Esophagus muscularis mucosa (tissue), 4 donors: Measurements from ENCODE around the gene KLHL1. TPM values are rescaled to one million over a fixed set of nuclear protein-coding genes. Genes with fewer than 3 reads are reported as not detected.

Experiments used
- DNase-seq: peaks from one replicate; pipeline ENCODE4 v3.0.0-alpha.2; 2017; ENCODE audit errors: extremely low spot score
- H3K27ac ChIP-seq, 4 donors: fragments of 200-600 bp; sonication (generic); replicated peaks in 1 of 4; 1 replicate in 3 of 4; 2 replicates in 1 of 4; pipeline ENCODE4 v1.5.1; 2016 to 2019; ENCODE audit warnings: mild to moderate bottlenecking in 1 of 4
- H3K27me3 ChIP-seq, 4 donors: fragments of 200-600 bp; sonication (generic); one replicate each; pipeline versions ENCODE4 v1.5.1 to v1.6.0; 2016 to 2019
- H3K36me3 ChIP-seq, 4 donors: fragments of 200-600 bp; sonication (generic); one replicate each; pipeline ENCODE4 v1.5.1; 2016 to 2019
- H3K4me1 ChIP-seq, 4 donors: fragments of 200-600 bp; sonication (generic); one replicate each; pipeline ENCODE4 v1.5.1; 2016 to 2019
- H3K4me3 ChIP-seq, 4 donors: fragments of 200-600 bp; sonication (generic); 1 replicate in 2 of 4; 2 replicates in 2 of 4; pipeline ENCODE4 v1.5.1; 2016 to 2019; ENCODE audit warnings: mild to moderate bottlenecking in 4 of 4, moderate library complexity in 1 of 4
- H3K9me3 ChIP-seq, 4 donors: fragments of 200-600 bp; sonication (generic); 1 replicate in 3 of 4; 2 replicates in 1 of 4; pipeline ENCODE4 v1.5.1; 2016 to 2019
- CTCF ChIP-seq, 3 experiments: fragments of 200-600 bp in 2 of 3; fragments of 450-650 bp in 1 of 3; sonication (generic) in 2 of 3; IDR thresholded peaks; one replicate each; pipeline ENCODE4 v1.5.1; 2017 to 2019; ENCODE audit warnings: antibody characterized with exemption in 3 of 3, mild to moderate bottlenecking in 2 of 3, moderate library complexity in 1 of 3
- EP300 ChIP-seq: sonication (generic); formaldehyde crosslinking; IDR thresholded peaks from one replicate; pipeline ENCODE4 v1.6.1; 2017; ENCODE audit warnings: antibody characterized with exemption
- POLR2A ChIP-seq: fragments of 450-650 bp; IDR thresholded peaks from one replicate; pipeline ENCODE4 v1.6.1; 2017; ENCODE audit warnings: antibody characterized with exemption, moderate library complexity, mild to moderate bottlenecking, low read depth
- POLR2AphosphoS5 ChIP-seq, 2 donors: sonication (generic); formaldehyde crosslinking; IDR thresholded peaks; one replicate each; pipeline ENCODE4 v1.6.1; 2017; ENCODE audit warnings: antibody characterized with exemption in 2 of 2
- WGBS: methylation state at CpG from one replicate; pipeline ENCODE4 v1.1.5; 2018; 5-methylcytosine and 5-hydroxymethylcytosine counted together
- intact Hi-C: fragments of 100-400 bp; cut with DNase I; formaldehyde crosslinking; loops from one replicate; pipeline ENCODE4 v1.15.1; 2023
- total RNA-seq, 4 donors: library from RNA; depleted of rRNA; stranded (reverse); fragments of >200 nt; gene quantifications; one replicate each; pipeline versions ENCODE4 v1.1.0 to v1.2.1, GENCODE V29; 2016

The KLHL1 gene
- total RNA-seq, 4 donors from 2014 or later: under 0.01 to 0.13 TPM; not detected in 2

GRCh38 chr13:69999875-70000274 lies 108.4 kb downstream of the KLHL1 start:
- H3K36me3 ChIP-seq: no peaks in the 10 kb centered on the region

GRCh38 chr13:69997061-69997460 lies 111.2 kb downstream of the KLHL1 start:
- H3K27ac ChIP-seq: no peak overlapping the region
- no peaks in the 10 kb centered on the region for H3K36me3 ChIP-seq
- TF ChIP-seq CTCF (IDR thresholded peaks at IDR 0.05) (no peak), POLR2A (no peak), EP300 (no peak), POLR2AphosphoS5 (IDR thresholded peaks at IDR 0.05) (no peak)
- H3K4me1 ChIP-seq: no peaks in the 10 kb centered on the region
- intact Hi-C loops: no loop called here
- whole genome bisulfite sequencing: 94% methylated on average over 4 of the region's 4 CpGs
- H3K4me3 ChIP-seq: no peak overlapping the region
- DNase-seq: no peak
- H3K27me3 ChIP-seq: no peaks in the 10 kb centered on the region
- H3K9me3 ChIP-seq: no peaks in the 10 kb centered on the region

More at GRCh38 chr13:69999875-70000274, 108.4 kb downstream of the KLHL1 start:
- no peaks in the 10 kb centered on the region for H3K9me3 ChIP-seq
- intact Hi-C loops: no loop called here
- no peak for DNase-seq
- 79% methylated on average over 2 of the region's 2 CpGs for WGBS
- no peaks in the 10 kb centered on the region for H3K27me3 ChIP-seq
- H3K4me3 ChIP-seq: no peak overlapping the region
- no peak overlapping the region for H3K27ac ChIP-seq
- TF ChIP-seq POLR2A (no peak), EP300 (no peak), CTCF (IDR thresholded peaks at IDR 0.05) (no peak), POLR2AphosphoS5 (IDR thresholded peaks at IDR 0.05) (no peak)
- H3K4me1 ChIP-seq: no peaks in the 10 kb centered on the region

GRCh38 chr13:69980799-69981198 lies 127.5 kb downstream of the KLHL1 start:
- Histone ChIP-seq H3K36me3 (no peaks in the 10 kb centered on the region), H3K9me3 (no peaks in the 10 kb centered on the region), H3K4me3 (no peak overlapping the region), H3K4me1 (no peaks in the 10 kb centered on the region), H3K27ac (no peak overlapping the region), H3K27me3 (no peaks in the 10 kb centered on the region)
- no peak for TF ChIP-seq POLR2AphosphoS5 (IDR thresholded peaks at IDR 0.05)
- TF ChIP-seq EP300: no peak
- no peak for TF ChIP-seq POLR2A
- TF ChIP-seq CTCF (IDR thresholded peaks at IDR 0.05): no peak
- no peak for DNase-seq
- intact Hi-C loops: no loop called here

- Histone ChIP-seq H3K27ac (no peak overlapping the region), H3K4me1 (no peaks in the 10 kb centered on the region), H3K36me3 (no peaks in the 10 kb centered on the region), H3K27me3 (no peaks in the 10 kb centered on the region), H3K4me3 (no peak overlapping the region), H3K9me3 (no peaks in the 10 kb centered on the region)
- WGBS: 83% methylated on average over 2 of the region's 2 CpGs
- TF ChIP-seq EP300 (no peak), POLR2A (no peak), CTCF (IDR thresholded peaks at IDR 0.05) (no peak), POLR2AphosphoS5 (IDR thresholded peaks at IDR 0.05) (no peak)
- intact Hi-C loops: no loop called here
- DNase-seq: no peak
Observed at GRCh38 chr13:69975496-69975895, 132.8 kb downstream of the KLHL1 start.

GRCh38 chr13:69970520-69970919 lies 137.7 kb downstream of the KLHL1 start:
- no peak overlapping the region for H3K27ac ChIP-seq
- H3K27me3 ChIP-seq: no peaks in the 10 kb centered on the region
- DNase-seq: no peak
- H3K9me3 ChIP-seq: no peaks in the 10 kb centered on the region
- no peaks in the 10 kb centered on the region for H3K4me1 ChIP-seq
- WGBS: 55% methylated on average over 2 of the region's 2 CpGs
- no peak overlapping the region for H3K4me3 ChIP-seq
- no peak for TF ChIP-seq CTCF (IDR thresholded peaks at IDR 0.05)
- TF ChIP-seq POLR2AphosphoS5 (IDR thresholded peaks at IDR 0.05): no peak
- TF ChIP-seq EP300: no peak
- no peak for TF ChIP-seq POLR2A
- intact Hi-C loops: no loop called here
- no peaks in the 10 kb centered on the region for H3K36me3 ChIP-seq
